Stimulated activated CD4-positive, alpha-beta T cell treated with anti-CD3 and anti-CD28 coated beads, Interleukin-1b, Interleukin-23, amount 100 ng/mL, for 4 hours (primary cell): Measurements from ENCODE around the gene HCRT.
A peak's percentile ranks its signal among the peaks of the same experiment; 100 is the strongest.
"Not testable (repeated sequence)": the region's sequence is repeated elsewhere in the genome, so short reads cannot be mapped to it uniquely, and the experiment has no call there.

Experiments used
- DNase-seq, 2 donors: peaks; one replicate each; pipeline ENCODE4 v3.0.0-alpha.2; 2020; ENCODE audit warnings: low read depth in 2 of 2

HCRT gene, protein sequence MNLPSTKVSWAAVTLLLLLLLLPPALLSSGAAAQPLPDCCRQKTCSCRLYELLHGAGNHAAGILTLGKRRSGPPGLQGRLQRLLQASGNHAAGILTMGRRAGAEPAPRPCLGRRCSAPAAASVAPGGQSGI

DNA sequence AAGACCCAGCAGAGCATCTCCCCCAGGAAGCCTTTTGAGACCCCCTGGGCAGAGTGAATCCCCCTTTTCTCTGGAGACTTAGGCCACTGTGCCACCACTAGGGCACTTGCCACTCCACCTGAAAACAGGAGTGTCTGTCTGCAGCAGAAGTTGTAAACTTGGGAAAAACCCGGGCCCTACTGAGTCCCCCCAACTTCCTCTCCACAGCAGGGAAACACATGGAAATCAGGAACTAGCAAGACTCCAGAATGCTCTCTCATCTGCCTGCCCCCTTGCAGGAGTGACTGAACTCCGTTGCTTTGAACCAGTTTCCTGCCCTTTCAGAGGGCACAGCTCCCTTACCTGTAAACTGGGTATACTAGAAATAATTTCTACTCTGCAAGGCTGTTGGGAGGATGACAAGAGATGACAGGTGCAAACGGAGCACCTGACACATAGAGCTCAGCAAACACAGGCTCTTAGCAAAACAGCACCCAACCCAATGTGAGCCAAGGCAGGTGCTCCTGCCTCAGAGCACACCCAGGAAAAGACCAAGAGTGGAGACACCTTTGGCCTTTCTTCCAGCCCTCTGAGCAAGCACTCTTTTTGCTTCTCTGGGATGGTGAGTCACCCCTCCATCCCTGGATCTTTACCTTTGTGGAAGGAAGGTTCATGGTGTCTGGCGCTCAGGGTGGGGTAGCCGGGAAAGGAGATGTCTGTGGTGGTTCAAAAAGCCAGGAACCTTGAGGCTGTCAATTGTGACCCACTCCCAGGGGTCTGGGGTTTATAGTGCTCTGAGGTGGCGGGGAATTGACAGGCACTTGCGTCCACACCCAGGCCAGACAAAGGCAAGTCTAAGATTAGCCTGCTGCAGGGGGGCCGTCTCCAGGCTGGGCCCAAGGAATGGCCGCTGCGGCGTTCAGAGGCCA is at the start of gene HCRT:
Gene HCRT (minus strand): TSS at position 740 of the 908 bp plus-strand sequence. CDS start 87 bp downstream, at position 653.
- no peak for DNase-seq

DNA sequence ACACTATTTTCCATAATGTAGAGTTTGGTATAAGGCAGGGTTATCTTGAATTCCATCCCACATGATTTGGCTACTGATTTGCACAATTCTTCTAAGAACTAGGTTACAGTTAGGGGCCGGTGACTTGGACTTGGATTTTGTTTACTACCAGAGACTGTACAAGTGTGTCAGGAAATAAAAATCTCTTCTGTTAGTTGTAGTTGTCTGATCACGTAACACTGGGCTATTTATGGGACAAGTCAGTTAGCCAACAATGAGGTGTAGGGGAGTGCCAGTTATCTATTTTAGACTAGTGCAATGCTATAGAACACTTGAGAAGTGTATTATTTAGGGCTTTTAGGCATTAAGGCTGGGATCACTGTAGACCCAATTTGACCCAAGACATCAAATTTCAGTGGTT is 48.7 kb upstream of the HCRT start:
- DNase-seq, result no peak

DNA sequence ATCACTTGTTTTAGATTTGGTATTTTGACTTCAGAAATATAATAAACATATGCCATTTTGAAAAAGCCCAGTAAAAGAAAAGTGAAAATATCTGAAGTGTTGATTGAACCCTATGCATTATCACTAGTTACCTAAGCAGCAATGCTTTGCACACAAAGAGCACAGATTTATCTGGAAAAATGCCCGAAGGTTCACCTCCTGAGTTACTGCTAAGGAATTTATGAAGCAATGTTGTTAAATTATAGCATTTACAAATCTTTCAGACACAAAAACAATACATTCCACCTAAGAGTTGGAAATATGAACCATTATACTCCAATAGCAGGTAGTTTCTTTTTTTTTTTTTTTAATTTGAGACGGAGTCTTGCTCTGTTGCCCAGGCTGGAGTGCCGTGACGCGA is 47.9 kb upstream of the HCRT start:
- DNase-seq, result no peak

DNA sequence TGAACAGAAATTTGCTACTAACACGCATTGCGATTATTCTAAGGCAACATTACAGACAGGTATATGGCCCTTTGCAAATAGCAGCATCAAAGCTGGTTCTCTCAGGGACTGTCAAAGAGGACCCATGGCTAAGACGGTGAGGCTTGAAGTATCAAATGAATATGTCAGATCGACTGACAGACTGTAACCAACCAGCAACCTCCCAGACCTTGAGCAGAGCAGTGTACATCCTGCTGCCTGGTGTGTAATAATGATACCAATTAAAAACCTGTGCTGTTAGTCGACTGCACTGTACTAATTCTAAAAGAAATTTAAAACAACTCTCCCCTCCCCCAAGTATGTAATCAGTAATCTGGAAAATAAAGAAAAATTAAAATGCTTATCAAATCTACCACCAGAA is 45.0 kb upstream of the HCRT start:
- DNase-seq, result no peak

DNA sequence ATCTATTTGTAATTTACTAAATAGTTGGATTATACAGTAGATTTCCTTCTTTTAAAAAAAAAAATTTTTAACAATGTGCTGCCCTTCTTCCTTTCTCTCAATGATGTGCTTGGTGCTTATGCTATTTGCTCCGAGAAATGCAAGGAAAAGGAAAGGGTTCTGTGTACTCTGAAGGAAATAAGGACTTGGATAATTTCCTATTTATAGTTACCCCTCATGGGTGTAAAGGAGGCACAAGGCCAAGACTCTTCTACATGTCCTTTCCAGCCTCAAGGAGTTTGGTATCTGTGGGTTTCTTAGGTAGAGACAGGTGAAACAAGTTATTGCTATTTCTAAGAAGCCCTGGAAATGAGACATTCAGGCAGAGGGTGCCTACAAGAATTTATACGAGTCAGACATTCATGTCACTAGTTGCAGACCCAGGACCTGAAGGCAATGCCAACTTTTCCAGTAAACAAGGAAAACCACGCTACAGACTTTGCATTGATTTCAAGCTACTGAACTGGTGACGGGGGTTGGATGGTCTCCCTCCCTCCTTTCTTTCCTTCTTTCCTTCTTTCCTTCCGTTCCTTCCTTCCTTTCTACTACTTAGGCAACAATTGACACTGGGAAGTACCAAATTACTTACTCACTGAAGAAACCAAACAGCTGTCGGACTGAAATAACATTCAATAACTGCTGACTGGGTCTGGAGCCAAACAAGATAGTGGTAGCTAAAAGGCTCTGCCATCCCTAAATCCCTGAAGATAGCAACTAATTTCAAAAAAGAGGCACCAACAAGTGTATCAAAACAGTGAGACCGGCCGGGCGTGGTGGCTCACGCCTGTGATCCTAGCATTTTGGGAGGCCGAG is 42.8 kb upstream of the HCRT start:
- DNase-seq, result no peak

DNA sequence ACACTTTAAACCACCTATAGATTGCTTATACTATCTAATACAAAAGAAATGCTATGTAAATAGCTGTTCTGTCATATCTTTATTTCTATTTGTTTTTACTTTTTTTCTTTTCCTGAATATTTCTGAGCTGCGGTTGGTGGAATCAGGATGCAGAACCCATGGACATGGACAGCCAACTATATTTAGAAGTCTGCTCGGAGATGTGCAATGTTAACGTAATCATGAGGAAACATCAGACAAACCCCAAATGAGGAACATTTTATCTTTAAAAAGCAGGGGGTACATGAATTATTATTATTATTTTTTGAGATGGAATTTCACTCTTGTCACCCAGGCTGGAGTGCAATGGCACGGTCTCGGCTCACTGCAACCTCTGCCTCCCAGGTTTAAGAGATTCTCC is 40.4 kb upstream of the HCRT start:
- DNase-seq, result no peak

DNA sequence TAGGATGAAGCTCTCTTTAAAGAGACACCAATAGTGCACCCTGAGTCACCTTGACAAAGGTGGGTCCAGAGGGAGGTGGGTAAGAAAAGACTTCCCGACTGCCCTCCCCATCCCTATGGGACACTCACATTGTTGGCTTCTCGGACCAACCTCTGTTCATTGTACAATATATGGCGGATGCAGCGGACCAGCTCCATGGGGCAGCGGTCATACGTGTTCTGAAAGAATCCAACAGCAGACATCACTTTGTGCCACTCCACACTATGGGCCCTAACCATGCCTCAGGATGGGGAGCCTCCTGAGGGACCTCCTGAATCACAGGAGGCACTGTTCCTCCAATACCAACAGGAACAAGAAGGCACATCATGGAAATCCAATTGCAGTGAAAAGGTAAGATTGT is 39.4 kb upstream of the HCRT start:
- DNase-seq, result no peak

DNA sequence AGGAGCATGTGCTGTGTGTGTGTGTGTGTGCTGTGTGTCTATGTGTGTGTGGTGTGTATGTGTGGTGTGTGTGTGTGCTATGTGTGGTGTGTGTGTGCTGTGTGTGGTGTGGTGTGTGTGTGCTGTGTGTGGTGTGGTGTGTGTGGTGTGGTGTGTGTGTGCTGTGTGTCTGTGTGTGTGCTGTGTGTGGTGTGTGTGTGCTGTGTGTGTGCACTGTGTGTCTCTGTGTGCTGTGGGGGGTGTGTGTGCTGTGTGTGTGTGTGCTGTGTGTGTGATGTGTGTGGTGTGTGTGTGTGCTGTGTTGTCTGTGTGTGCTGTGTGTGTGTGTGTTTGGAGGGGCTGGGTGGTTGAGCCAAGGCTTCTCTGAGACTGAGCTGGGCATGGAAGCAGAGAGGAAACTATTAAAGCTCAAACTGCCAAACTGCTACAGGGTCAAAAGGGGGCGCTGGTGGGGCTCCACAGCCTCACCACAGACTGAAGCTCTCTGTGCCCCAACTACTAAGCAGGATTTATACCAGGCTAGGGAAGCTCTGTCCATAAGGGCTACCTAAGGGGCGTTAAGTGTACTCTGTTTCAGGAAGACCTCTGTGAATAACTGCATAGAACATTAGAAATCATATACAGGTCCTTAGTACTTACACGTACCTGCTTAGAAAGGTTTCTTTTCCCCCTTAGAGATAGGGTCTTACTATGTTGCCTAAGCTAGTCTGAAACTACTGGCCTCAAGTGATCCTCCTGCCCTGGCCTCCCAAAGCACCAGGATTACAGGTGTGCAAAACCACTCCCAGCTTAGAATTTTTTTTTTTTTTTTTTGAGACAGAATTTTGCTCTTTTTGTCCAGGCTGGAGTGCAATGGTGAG is 36.9 kb upstream of the HCRT start:
- peak; percentile 45 to 54 for DNase-seq

DNA sequence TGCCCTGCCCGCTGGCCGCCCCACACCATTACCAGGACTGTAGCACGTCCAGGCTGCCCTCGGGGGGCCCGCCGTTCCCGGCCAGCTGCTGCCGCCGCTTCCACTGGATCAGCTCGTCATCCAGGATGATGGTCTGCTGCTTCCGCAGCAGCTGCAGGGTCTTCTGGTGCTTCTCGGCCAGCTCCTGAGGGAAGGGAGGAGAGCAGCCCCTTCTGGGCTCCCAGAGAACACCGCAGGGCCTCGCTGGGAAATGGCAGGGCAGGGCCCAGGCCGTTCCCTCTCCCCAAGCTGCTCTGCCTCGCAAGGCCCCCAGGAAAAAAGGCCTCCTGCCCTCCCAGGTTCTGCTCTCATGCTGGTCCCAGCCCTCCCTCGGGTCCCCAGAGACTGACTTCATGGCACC is 34.0 kb upstream of the HCRT start:
- DNase-seq, result not testable (repeated sequence)

DNA sequence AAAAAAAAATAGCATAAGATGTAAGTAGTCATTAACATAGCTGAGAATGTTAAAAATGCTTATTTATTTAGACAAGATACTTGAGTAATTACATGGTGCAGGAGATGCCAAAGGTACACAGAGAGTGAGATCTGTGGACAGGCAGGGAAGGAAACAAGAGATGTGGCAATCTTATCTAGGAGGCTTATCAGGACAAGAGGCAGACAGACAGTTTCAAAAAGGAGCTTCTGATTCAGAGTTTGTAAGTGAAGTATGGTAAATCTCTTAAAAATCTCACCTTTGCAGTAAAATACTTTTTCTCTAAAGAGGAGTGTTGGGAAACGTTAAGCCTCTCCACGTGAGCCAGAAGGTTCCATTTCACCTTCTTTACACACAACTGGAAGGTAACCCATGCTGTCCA is 28.9 kb upstream of the HCRT start:
- no peak for DNase-seq

DNA sequence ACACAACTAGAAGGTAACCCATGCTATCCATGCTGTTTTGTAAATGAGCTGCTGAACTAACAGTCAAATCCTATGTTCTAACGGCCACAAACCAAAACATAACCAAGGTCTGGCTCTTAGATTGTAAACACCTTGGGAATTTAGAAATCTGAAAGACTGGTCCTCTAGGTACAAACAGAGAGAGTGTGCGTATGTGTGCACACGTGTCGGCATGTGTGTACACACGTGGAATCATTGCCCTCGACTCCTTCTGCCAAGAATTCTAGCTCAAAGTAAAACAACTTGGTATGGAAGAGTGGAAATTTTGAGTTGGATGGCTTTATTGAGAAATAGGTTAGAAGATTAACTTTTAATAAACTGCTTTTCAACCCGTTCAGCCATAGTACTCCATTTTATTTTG is 27.1 kb upstream of the HCRT start:
- no peak for DNase-seq

DNA sequence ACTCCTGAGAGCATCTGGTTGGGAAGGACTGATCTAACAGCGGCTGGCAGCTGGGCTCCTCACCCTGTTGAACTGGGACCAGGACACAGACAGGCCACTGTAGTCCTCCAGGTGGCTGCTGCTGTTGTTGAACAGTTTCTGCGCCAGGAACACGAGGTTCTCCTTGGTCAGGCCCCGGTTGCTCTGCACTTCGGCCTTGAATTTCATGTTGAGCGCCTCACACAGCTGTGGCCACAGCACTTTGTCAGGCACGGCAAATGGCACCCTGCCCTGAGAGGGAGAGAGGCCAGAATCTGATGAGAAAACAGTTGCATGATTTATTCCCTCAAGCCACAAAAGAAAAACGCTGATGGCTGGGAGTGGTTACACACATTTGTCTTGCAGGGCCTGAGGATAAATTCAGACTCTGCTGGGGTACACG is 26.7 kb upstream of the HCRT start:
- DNase-seq, result not testable (repeated sequence)

DNA sequence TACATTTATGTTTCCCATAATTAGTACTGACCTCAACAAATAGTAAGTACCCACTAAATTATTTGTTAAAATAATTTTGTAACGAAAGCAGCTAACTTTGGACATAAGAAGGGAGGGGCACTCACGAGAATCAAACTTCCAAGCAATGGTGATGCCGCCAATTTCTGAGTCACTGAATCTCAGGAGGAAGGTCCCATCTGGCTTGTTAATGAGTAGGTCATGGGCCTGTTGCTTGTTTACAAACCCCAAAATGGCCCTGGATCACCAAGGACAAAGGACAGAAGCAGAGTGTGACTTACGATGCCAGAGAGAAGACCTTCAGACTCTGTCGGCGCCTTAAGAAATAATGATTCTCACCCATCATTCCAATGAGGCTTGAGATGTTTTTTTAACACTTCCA is 24.8 kb upstream of the HCRT start:
- DNase-seq, result no peak

DNA sequence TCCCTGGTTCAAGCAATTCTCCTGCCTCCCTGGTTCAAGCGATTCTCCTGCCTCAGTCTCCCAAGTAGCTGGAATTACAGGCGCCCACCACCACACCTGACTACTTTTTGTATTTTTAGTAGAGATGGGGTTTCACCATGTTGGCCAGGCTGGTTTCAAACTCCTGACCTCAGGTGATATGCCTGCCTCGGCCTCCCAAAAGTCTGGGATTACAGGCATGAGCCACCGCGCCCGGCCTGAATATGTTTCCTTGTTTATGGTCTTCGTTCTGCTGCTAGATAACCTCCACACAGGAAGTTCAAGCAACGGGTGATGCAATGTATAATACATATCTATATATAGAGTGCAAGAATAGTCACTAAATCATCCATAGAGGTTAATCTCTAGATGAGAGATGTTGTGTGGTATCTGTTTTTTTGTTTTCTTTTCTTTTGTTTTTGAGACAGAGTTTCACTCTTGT is 20.9 kb upstream of the HCRT start:
- DNase-seq, result not testable (repeated sequence)

DNA sequence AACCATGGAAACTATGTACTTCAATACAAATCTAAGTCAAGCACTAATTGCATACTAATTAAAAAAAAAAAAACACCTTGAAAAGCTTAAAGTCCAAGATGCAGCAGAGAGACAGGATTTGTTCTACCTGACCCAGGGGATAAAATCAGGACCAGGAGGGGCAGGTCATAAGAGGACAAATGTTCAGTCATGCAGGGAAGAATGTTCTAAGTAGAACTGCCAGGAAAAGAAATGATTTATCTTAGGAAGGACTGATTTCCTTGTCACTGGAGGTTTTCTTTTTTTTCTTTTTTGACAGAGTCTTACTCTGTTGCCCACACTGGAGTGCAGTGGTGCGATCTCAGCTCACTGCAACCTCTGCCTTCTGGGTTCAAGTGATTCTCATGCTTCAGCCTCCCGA is 18.1 kb upstream of the HCRT start:
- DNase-seq, result no peak

DNA sequence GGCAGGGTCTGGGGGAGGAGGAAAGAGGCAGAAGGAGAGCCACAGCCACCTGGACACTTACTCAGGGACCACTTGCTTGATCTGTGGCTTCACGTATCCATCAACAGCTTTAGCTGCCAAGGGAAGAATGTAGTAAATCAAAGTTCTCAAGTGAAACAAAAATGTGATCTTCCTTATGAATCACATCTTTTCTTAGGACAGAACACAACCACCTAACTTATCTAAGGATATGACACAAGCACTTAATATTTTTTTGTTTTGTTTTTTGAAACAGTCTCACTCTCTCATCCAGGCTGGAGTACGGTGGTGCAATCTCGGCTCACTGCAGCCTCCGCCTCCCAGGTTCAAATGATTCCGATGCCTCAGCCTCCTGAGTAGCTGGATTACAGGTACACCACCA is 17.4 kb upstream of the HCRT start:
- DNase-seq, result no peak

DNA sequence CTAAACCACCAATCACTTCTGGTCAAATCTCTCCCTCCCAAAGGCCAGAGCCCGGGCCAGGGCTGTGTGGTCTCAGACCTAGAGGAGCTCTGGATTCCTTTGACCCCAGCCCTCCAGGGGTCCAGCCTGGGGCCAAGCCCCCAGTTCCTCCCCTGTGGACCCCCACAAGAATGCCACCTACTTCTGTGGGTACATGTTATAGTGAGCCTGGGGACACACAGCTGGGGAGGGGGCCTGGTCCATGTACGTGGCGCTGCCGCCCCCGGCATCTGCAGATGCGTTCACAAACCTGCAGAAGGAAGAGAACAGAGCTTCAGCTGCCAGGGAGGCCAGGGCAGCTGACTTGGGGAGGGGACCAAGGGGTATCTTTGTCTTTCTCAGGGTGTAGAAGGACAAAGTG is 16.9 kb upstream of the HCRT start:
- no peak for DNase-seq

DNA sequence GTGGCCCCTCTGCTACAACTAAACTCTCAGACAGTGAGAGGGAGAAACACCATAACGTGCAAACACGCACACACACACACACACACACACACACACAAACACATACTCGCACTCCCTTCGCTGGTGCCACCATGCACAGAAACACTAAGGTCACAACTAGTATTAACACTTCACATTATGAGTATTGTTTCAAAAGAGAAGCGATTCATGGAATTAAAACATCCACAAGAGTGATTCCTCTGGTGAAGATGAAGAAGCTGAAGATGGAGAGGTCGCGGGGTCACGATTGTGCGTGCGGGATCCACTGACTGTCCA is 16.2 kb upstream of the HCRT start:
- no peak for DNase-seq

DNA sequence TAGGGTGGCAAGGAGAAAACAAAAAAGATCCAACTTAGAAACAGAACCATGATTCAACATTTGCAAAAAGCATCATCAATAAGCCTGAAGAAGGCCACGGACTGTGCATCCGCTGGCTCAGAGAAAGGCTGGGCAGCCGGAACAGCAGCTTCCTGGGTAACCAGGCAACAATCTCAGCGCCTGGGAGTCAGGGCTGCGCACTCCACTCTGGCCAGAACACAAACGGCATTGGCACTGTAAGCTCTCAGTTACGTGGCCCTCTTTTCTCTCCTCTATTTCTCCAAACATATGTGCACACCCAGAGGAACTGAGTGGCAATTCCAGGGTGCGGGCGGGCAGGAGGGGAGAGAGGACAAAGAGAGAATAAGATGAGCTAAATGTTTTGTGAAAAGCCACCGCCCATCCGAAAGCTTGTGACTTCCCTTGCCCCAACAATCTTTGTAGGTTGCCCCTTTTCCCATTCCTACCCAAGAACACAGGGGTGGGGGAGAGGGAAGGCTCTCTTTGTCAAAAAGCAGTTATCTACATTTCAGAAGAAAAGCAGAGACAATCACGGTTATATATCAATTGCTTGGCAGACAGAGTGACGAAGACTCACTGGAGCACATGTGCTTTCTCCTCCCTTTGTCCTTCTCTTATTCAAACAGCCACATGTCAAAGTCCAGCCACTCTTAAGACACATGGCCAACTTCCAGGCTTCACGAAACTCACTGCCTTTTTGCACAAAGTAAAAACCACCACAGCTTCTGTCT is 15.6 kb upstream of the HCRT start:
- DNase-seq, result no peak

DNA sequence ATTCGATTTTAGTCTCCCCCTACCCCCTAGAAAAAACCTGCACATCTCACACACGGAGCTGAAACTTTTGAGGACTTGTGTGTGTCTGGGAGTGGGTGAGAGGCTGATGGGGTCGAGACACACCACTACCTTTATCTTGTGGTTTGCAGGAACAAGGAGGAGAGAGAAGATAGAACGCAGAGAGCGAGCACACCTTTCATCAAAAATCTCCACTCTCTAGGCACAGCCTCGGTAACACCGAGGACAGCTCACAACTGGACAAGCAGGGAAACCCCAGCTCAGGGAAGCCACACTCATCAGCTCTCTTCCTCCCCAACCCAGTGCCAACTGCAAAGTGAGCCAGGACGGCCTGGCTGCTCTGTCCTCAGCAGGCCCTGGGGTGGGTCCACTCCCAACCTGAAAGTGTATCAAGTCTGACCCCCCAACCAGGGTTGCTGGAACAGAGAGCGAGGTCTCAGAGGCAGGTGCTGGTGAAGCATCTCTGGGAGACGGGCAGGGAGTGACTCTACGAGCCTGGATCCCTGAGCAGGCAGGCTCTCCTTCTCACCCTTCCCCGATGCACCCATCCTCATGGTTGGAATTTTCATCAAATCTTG is 14.3 kb upstream of the HCRT start:
- DNase-seq, result no peak

DNA sequence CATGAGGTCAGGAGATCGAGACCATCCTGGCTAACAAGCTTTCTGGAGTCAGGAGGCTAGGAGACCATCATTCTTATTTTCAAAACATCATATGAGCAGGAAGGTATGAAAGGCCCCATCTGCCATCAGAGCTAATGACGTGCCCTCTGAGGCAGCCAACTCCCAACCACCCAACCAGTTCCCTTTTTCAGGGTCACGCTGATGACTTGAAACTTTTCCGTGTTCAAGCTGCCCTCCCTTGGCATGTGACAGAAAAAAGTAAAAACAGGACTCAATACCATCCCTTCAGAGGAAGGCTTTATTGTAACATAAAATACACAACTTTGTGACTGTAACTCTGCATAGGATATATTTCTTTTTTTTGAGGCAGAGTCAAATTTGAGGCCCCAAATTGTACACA is 13.6 kb upstream of the HCRT start:
- no peak for DNase-seq
